CD14-positive monocyte (primary cell): ENCODE results near the gene RNF43. TPM values are rescaled to one million over a fixed set of nuclear protein-coding genes. Genes with fewer than 3 reads are reported as not detected.

Experiments used
- DNase-seq, 3 donors: peaks; one replicate each; pipeline ENCODE4 v3.0.0-alpha.2; 2011 to 2022
- H2AFZ ChIP-seq: 2 replicates; pipeline ENCODE4 v1.6.0; 2012; ENCODE audit warnings: mild to moderate bottlenecking, low read depth, low read length, inconsistent platforms; ENCODE audit not compliant: insufficient read depth, poor library complexity, severe bottlenecking
- H3K27ac ChIP-seq, 2 donors: 1 replicate in 1 of 2; 2 replicates in 1 of 2; pipeline ENCODE4 v1.5.1; 2012 to 2013; ENCODE audit warnings: low read length in 2 of 2, control low read depth in 1 of 2, inconsistent platforms in 1 of 2, low read depth in 1 of 2, mild to moderate bottlenecking in 1 of 2
- H3K27me3 ChIP-seq, 2 donors: one replicate each; pipeline versions ENCODE4 v1.6.0 to v1.6.1; 2011 to 2013; ENCODE audit warnings: low read length in 2 of 2; ENCODE audit not compliant: control insufficient read depth in 2 of 2, insufficient read depth in 2 of 2
- H3K36me3 ChIP-seq, 2 donors: replicated peaks in 1 of 2; 1 replicate in 1 of 2; 2 replicates in 1 of 2; pipeline versions ENCODE4 v1.5.1 to v1.6.1; 2012 to 2013; ENCODE audit warnings: low read length in 2 of 2, control low read depth in 1 of 2, inconsistent platforms in 1 of 2, mild to moderate bottlenecking in 1 of 2; ENCODE audit not compliant: insufficient read depth in 2 of 2, control insufficient read depth in 1 of 2
- H3K4me1 ChIP-seq, 2 donors: 1 replicate in 1 of 2; 2 replicates in 1 of 2; pipeline versions ENCODE4 v1.5.1 to v1.6.1; 2012 to 2013; ENCODE audit warnings: low read length in 2 of 2, control low read depth in 1 of 2, inconsistent platforms in 1 of 2, mild to moderate bottlenecking in 1 of 2, moderate library complexity in 1 of 2; ENCODE audit not compliant: insufficient read depth in 2 of 2, control insufficient read depth in 1 of 2
- H3K4me2 ChIP-seq: replicated peaks from 2 replicates; pipeline ENCODE3; 2012; ENCODE audit warnings: low read length, moderate library complexity, mild to moderate bottlenecking; ENCODE audit not compliant: poor library complexity, severe bottlenecking; ENCODE audit errors: extremely low read depth
- H3K4me3 ChIP-seq, 3 experiments: fragments of 200-600 bp in 1 of 3; sonication (generic) in 1 of 3; replicated peaks in 1 of 3; 1 replicate in 2 of 3; 2 replicates in 1 of 3; pipeline ENCODE4 v1.5.1; 2011 to 2013; ENCODE audit warnings: low read length in 3 of 3, mild to moderate bottlenecking in 3 of 3, control low read depth in 2 of 3, low read depth in 2 of 3, inconsistent platforms in 1 of 3, moderate library complexity in 1 of 3
- H3K79me2 ChIP-seq: 2 replicates; pipeline ENCODE4 v1.6.0; 2012; ENCODE audit warnings: mild to moderate bottlenecking, control low read depth, inconsistent platforms, low read length, moderate library complexity; ENCODE audit not compliant: insufficient read depth
- H3K9ac ChIP-seq: 2 replicates; pipeline ENCODE4 v1.6.0; 2017; ENCODE audit warnings: low read length, mild to moderate bottlenecking; ENCODE audit not compliant: insufficient read depth, poor library complexity, severe bottlenecking
- H3K9me3 ChIP-seq, 2 donors: replicated peaks in 1 of 2; 1 replicate in 1 of 2; 2 replicates in 1 of 2; pipeline versions ENCODE4 v1.5.1 to v1.6.1; 2012 to 2013; ENCODE audit warnings: low read length in 2 of 2, control low read depth in 1 of 2; ENCODE audit not compliant: control insufficient read depth in 1 of 2, insufficient read depth in 1 of 2
- H4K20me1 ChIP-seq: 2 replicates; pipeline ENCODE4 v1.6.0; 2012; ENCODE audit warnings: mild to moderate bottlenecking, low read length, control low read depth, moderate library complexity; ENCODE audit not compliant: insufficient read depth
- H3K27ac Mint-ChIP-seq, 7 donors: one replicate each; pipeline ENCODE4 v1.8.0; 2020; ENCODE audit warnings: mild to moderate bottlenecking in 7 of 7, mixed read lengths in 7 of 7, moderate library complexity in 6 of 7, inconsistent platforms in 2 of 7
- H3K27me3 Mint-ChIP-seq, 3 donors: one replicate each; pipeline ENCODE4 v1.8.0; 2021 to 2022; ENCODE audit warnings: low read depth in 3 of 3, mild to moderate bottlenecking in 3 of 3, mixed read lengths in 3 of 3, moderate library complexity in 3 of 3, inconsistent platforms in 1 of 3
- H3K36me3 Mint-ChIP-seq, 2 donors: one replicate each; pipeline ENCODE4 v1.8.0; 2020; ENCODE audit warnings: mixed read lengths in 2 of 2, inconsistent platforms in 1 of 2, mild to moderate bottlenecking in 1 of 2
- H3K4me1 Mint-ChIP-seq: one replicate; pipeline ENCODE4 v1.8.0; 2020; ENCODE audit warnings: mild to moderate bottlenecking, mixed read lengths
- H3K4me3 Mint-ChIP-seq, 2 donors: one replicate each; pipeline ENCODE4 v1.8.0; 2020; ENCODE audit warnings: mild to moderate bottlenecking in 2 of 2, mixed read lengths in 2 of 2, moderate library complexity in 1 of 2
- H3K9me3 Mint-ChIP-seq, 7 donors: one replicate each; pipeline ENCODE4 v1.8.0; 2020 to 2022; ENCODE audit warnings: mixed read lengths in 7 of 7, mild to moderate bottlenecking in 6 of 7, moderate library complexity in 6 of 7, inconsistent platforms in 2 of 7
- CTCF ChIP-seq: fragments of 200-600 bp; IDR thresholded peaks from one replicate; pipeline ENCODE4 v1.8.0; 2022; ENCODE audit warnings: antibody characterized with exemption, mild to moderate bottlenecking
- WGBS: methylation state at CpG from one replicate; pipeline ENCODE4 v1.1.5; 2013; ENCODE audit warnings: missing lambda C conversion rate; ENCODE audit not compliant: insufficient coverage; 5-methylcytosine and 5-hydroxymethylcytosine counted together
- intact Hi-C, 2 donors: fragments of 100-400 bp; cut with micrococcal nuclease; formaldehyde crosslinking; loops; one replicate each; pipeline versions ENCODE4 v1.15.0 to v1.15.1; 2023
- polyA plus RNA-seq, 3 donors: library from polyadenylated mRNA; depleted of rRNA in 1 of 3; unstranded in 2 of 3; stranded (reverse) in 1 of 3; fragments of 300-500 nt in 2 of 3; fragments of >200 nt in 1 of 3; fragmentation: Illumina TruSeq in 2 of 3; gene quantifications; 1 replicate in 2 of 3; 2 replicates in 1 of 3; pipeline ENCODE4 v1.2.3, GENCODE V29; 2012 to 2021

The RNF43 gene
- polyA plus RNA-seq, 3 donors = 0.01 to 0.11 TPM; not detected in 1

GRCh38 chr17:58391302-58391984 is 25.9 kb downstream of the RNF43 start:
- Mint-ChIP-seq H3K9me3 (peaks cover 0 to 3% (median 0%) of the 10 kb centered on the region in 7 donors), H3K4me3 (peak overlapping the region in 1 of 2 donors; percentile 0), H3K36me3 (no peaks in the 10 kb centered on the region), H3K4me1 (peaks cover 5% of the 10 kb centered on the region), H3K27ac (no peak overlapping the region), H3K27me3 (peaks cover 9 to 28% (median 9%) of the 10 kb centered on the region in 3 donors)
- Histone ChIP-seq H3K4me1 (no peaks in the 10 kb centered on the region), H2AFZ (no peak overlapping the region), H3K9me3 (no peaks in the 10 kb centered on the region), H3K9ac (no peak overlapping the region), H3K4me3 (no peak overlapping the region), H4K20me1 (no peaks in the 10 kb centered on the region), H3K79me2 (no peaks in the 10 kb centered on the region), H3K27ac (no peak overlapping the region), H3K36me3 (no peaks in the 10 kb centered on the region), H3K27me3 (peaks cover 0 to 5% of the 10 kb centered on the region in 2 donors), H3K4me2 (no peak overlapping the region)
- intact Hi-C loops = no loop called here
- 65% methylated on average over 8 of the region's 10 CpGs for WGBS
- no peak for TF ChIP-seq CTCF
- DNase-seq = no peak

GRCh38 chr17:58390884-58391283 is 26.4 kb downstream of the RNF43 start:
- no peak for DNase-seq
- no peaks in the 10 kb centered on the region for H3K4me1 ChIP-seq
- H3K79me2 ChIP-seq = no peaks in the 10 kb centered on the region
- Mint-ChIP-seq H3K4me3 (no peak overlapping the region), H3K9me3 (peaks cover 0 to 3% (median 0%) of the 10 kb centered on the region in 7 donors), H3K4me1 (peaks cover 5% of the 10 kb centered on the region), H3K36me3 (no peaks in the 10 kb centered on the region), H3K27ac (peak overlapping the region in 1 of 7 donors; percentile 27), H3K27me3 (peaks cover 6 to 29% (median 9%) of the 10 kb centered on the region in 3 donors)
- H3K27ac ChIP-seq = no peak overlapping the region
- H3K27me3 ChIP-seq = peaks cover 0 to 5% of the 10 kb centered on the region in 2 donors
- intact Hi-C loops = no loop called here
- no peak overlapping the region for H3K9ac ChIP-seq
- no peak overlapping the region for H2AFZ ChIP-seq
- no peaks in the 10 kb centered on the region for H3K9me3 ChIP-seq
- WGBS = no CpG with 5 or more reads among the region's 2 CpGs
- TF ChIP-seq CTCF = no peak
- H3K4me3 ChIP-seq = no peak overlapping the region
- H3K36me3 ChIP-seq = no peaks in the 10 kb centered on the region
- H3K4me2 ChIP-seq = no peak overlapping the region
- no peaks in the 10 kb centered on the region for H4K20me1 ChIP-seq
